Adipocyte (in vitro differentiated cells): Measurements from ENCODE around the gene DMXL2.

Experiments used
- DNase-seq: peaks from one replicate; pipeline ENCODE4 v3.0.0-alpha.2; 2015; ENCODE audit warnings: low read depth
- H3K27me3 ChIP-seq: replicated peaks from 2 replicates; pipeline ENCODE4 v1.7.0; 2013; ENCODE audit warnings: mild to moderate bottlenecking, low read length, moderate library complexity; ENCODE audit not compliant: control insufficient read depth, insufficient read depth
- H3K36me3 ChIP-seq: 2 replicates; pipeline ENCODE4 v1.7.0; 2013; ENCODE audit warnings: low read length, mild to moderate bottlenecking, moderate library complexity; ENCODE audit not compliant: control insufficient read depth, insufficient read depth, severe bottlenecking
- H3K4me1 ChIP-seq: 2 replicates; pipeline ENCODE4 v1.7.0; 2013; ENCODE audit warnings: mild to moderate bottlenecking, low read length, moderate library complexity; ENCODE audit not compliant: control insufficient read depth, insufficient read depth
- H3K4me3 ChIP-seq: 2 replicates; pipeline ENCODE4 v1.7.0; 2013; ENCODE audit warnings: mild to moderate bottlenecking, low read length, moderate library complexity
- H3K9ac ChIP-seq: 2 replicates; pipeline ENCODE4 v1.7.0; 2013; ENCODE audit warnings: mild to moderate bottlenecking, low read length, moderate library complexity
- H3K9me3 ChIP-seq: 2 replicates; pipeline ENCODE4 v1.7.0; 2013; ENCODE audit warnings: mild to moderate bottlenecking, low read length, moderate library complexity; ENCODE audit not compliant: control insufficient read depth

Gene DMXL2

DNA sequence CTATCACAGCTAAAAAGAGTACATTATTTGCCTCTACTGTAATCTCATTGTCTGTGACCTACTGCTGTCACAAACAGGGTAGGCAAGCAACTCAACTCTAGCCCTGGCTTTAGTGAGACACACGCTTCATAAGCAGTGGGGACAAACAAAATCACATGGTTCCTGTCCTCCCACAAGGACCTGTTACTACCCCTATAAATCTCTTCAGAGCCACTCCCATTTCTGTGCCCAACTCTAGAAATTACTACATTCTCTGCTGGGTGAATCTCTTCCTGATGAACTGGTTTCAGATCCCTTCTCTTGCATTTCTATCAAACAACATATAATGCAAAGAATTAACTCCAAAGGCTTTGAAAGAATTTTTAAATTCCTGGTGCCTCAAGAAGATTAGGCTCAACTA is 117.3 kb downstream of the DMXL2 start:
- Histone ChIP-seq H3K9ac (no peak overlapping the region), H3K9me3 (no peaks in the 10 kb centered on the region), H3K4me1 (no peaks in the 10 kb centered on the region), H3K27me3 (no peaks in the 10 kb centered on the region), H3K36me3 (no peaks in the 10 kb centered on the region), H3K4me3 (no peak overlapping the region)
- DNase-seq: no peak

DNA sequence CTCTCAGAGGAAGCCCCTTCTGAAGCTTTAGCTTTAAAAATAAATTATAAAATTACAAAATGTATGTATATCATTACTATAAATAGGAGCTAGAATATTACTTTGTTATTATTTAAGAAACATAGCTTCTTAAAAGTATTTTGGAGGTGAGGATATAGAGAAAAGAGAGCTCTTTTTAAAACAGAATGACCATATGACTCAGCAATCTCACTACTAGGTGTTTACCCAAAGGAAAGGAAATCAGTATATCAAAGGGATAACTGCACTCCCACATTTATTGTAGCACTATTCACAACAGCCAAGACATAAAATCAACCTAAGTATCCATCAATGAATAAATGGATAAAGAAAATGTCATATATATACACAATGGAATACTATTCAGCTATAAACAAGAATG is 119.6 kb downstream of the DMXL2 start:
- Histone ChIP-seq H3K27me3 (no peaks in the 10 kb centered on the region), H3K4me1 (no peaks in the 10 kb centered on the region), H3K36me3 (no peaks in the 10 kb centered on the region), H3K4me3 (no peak overlapping the region), H3K9ac (no peak overlapping the region), H3K9me3 (no peaks in the 10 kb centered on the region)
- DNase-seq: no peak

- DNase-seq: peak; percentile 27
- H3K27me3 ChIP-seq: no peaks in the 10 kb centered on the region
- no peak overlapping the region for H3K4me3 ChIP-seq
- no peaks in the 10 kb centered on the region for H3K4me1 ChIP-seq
- H3K9me3 ChIP-seq: no peaks in the 10 kb centered on the region
- no peak overlapping the region for H3K9ac ChIP-seq
- H3K36me3 ChIP-seq: no peaks in the 10 kb centered on the region
Measured at GRCh38 chr15:51499379-51499976, 123.1 kb downstream of the DMXL2 start.

DNA sequence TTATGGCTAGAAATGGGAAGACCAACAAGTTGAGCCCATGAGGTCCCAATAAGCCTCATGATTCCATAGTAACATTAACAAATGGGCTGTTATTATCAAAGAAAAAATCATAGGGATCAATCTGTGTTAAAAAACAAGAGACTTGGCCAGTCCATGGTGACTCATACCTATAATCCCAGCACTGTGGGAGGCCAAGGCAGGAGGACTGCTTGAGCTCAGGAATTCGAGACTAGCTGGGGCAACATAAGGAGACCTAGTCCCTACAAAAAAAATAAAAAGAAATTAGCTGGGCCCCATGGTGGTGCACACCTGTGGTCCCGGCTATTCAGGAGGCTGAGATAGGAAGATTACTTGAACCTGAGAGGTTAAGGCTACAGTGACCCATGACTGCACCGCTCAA is 124.8 kb downstream of the DMXL2 start:
- no peaks in the 10 kb centered on the region for H3K27me3 ChIP-seq
- H3K9me3 ChIP-seq: no peaks in the 10 kb centered on the region
- H3K9ac ChIP-seq: no peak overlapping the region
- DNase-seq: no peak
- no peaks in the 10 kb centered on the region for H3K36me3 ChIP-seq
- H3K4me1 ChIP-seq: no peaks in the 10 kb centered on the region
- H3K4me3 ChIP-seq: no peak overlapping the region

GRCh38 chr15:51496246-51496645 is 126.3 kb downstream of the DMXL2 start:
- Histone ChIP-seq H3K9me3 (no peaks in the 10 kb centered on the region), H3K4me1 (no peaks in the 10 kb centered on the region), H3K36me3 (no peaks in the 10 kb centered on the region), H3K9ac (no peak overlapping the region), H3K27me3 (no peaks in the 10 kb centered on the region), H3K4me3 (no peak overlapping the region)
- no peak for DNase-seq

DNA sequence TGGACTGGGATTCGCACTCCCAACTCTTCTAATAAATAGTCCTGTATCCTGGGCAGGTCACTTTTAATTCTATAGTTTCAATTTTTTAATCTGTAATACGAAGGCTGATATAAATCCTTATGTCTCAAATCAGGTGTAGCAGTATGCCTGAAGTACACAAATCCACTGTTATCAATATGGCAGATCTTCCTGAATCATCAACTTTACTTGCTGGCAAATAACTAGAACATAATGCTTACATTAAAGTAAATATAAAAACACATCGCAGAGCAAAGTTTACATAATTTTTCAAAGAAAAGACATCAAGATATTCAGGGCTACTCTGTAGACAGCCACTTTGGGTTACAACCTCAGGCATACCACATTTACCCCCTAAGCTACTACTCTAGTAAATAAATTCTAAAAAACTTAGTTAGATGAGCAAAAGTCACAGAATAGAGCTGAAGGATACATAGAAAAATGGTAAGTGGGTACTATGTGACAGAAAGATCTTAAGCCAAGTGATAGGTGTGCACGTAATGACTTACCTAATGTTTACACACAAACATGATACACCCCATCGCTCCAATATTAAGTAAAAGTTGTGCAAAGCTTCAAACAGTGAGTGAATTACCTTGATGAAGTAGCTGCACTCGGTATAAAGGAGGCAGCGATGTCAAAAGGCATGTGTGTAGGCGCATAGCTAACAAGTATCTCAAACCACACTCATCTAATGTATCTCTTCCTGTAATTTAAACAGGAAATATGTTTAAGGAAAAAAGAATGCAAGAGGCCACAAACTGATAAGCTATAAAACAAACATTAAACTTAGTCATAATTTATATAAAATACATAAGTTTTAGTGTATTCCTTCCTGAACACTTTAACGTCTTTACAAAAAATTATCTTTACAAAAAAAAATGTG is 127.9 kb downstream of the DMXL2 start:
- Histone ChIP-seq H3K36me3 (no peaks in the 10 kb centered on the region), H3K9me3 (no peaks in the 10 kb centered on the region), H3K4me3 (no peak overlapping the region), H3K9ac (no peak overlapping the region), H3K4me1 (no peaks in the 10 kb centered on the region), H3K27me3 (no peaks in the 10 kb centered on the region)
- DNase-seq: peak; percentile 11

- Histone ChIP-seq H3K4me1 (no peaks in the 10 kb centered on the region), H3K9me3 (no peaks in the 10 kb centered on the region), H3K4me3 (no peak overlapping the region), H3K27me3 (no peaks in the 10 kb centered on the region), H3K9ac (no peak overlapping the region), H3K36me3 (no peaks in the 10 kb centered on the region)
- peak; percentile 4 for DNase-seq
Measured at GRCh38 chr15:51493892-51494291, 128.7 kb downstream of the DMXL2 start.

- Histone ChIP-seq H3K36me3 (peaks cover 12% of the 10 kb centered on the region), H3K27me3 (no peaks in the 10 kb centered on the region), H3K9me3 (no peaks in the 10 kb centered on the region), H3K9ac (no peak overlapping the region), H3K4me3 (no peak overlapping the region), H3K4me1 (no peaks in the 10 kb centered on the region)
- no peak for DNase-seq
Measured at GRCh38 chr15:51492528-51492927, 130.0 kb downstream of the DMXL2 start.

- no peak overlapping the region for H3K9ac ChIP-seq
Measured at GRCh38 chr15:51491941-51492340, 130.6 kb downstream of the DMXL2 start.

DNA sequence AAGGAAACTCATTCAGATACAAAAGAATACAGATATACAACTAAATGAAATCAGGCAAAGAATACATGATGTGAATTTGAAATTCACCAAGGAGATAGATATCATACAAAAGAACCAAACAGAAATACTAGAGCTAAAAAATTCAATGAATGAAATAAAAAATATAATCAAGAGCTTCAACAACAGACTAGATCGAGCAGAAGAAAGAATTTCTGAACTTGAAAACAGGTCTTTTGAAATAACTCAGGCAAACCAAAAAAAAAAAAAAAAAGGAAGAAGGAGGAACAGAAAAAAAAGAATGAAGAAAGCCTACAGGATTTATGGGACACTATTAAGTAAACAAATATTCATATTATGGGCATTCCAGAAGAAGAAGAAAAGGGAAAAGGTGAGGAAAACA is 137.8 kb downstream of the DMXL2 start:
- Histone ChIP-seq H3K4me3 (no peak overlapping the region), H3K27me3 (no peaks in the 10 kb centered on the region), H3K9me3 (peaks cover 27% of the 10 kb centered on the region), H3K36me3 (peaks cover 36% of the 10 kb centered on the region), H3K4me1 (no peaks in the 10 kb centered on the region), H3K9ac (no peak overlapping the region)
- DNase-seq: no peak

More at GRCh38 chr15:51491941-51492340, 130.6 kb downstream of the DMXL2 start:
- no peaks in the 10 kb centered on the region for H3K9me3 ChIP-seq
- H3K4me1 ChIP-seq: no peaks in the 10 kb centered on the region
- H3K36me3 ChIP-seq: peaks cover 13% of the 10 kb centered on the region
- no peak for DNase-seq
- H3K27me3 ChIP-seq: no peaks in the 10 kb centered on the region
- no peak overlapping the region for H3K4me3 ChIP-seq

DNA sequence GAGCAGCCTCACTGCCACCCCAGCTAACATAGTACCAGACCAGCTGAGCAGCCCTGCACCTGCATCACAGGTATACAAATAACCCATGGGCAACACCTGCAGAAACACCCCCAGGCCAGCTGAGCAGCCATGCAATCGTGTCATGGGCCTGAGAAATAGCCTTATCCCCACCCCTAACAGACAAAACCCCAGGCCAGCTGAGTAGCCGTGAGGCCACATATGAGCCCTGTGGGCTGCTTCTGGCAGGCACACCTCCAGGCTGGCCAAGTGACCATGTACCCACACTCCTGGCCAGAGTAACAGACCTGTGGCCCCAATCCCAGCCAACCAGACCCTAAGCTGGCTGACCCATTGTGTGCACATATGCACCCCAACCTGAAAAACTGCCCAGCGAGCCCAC is 138.6 kb downstream of the DMXL2 start:
- Histone ChIP-seq H3K4me1 (no peaks in the 10 kb centered on the region), H3K9ac (no peak overlapping the region), H3K36me3 (peaks cover 39% of the 10 kb centered on the region), H3K9me3 (peaks cover 27% of the 10 kb centered on the region), H3K27me3 (no peaks in the 10 kb centered on the region), H3K4me3 (no peak overlapping the region)
- no peak for DNase-seq
